NCI-H146 (cell line): Measurements from ENCODE around the gene AOC2.
A peak's percentile ranks its signal among the peaks of the same experiment; 100 is the strongest.

Experiments used
- DNase-seq: peaks from one replicate; lab custom pipeline; 2025; lab: John Stamatoyannopoulos, UW

Gene AOC2, protein sequence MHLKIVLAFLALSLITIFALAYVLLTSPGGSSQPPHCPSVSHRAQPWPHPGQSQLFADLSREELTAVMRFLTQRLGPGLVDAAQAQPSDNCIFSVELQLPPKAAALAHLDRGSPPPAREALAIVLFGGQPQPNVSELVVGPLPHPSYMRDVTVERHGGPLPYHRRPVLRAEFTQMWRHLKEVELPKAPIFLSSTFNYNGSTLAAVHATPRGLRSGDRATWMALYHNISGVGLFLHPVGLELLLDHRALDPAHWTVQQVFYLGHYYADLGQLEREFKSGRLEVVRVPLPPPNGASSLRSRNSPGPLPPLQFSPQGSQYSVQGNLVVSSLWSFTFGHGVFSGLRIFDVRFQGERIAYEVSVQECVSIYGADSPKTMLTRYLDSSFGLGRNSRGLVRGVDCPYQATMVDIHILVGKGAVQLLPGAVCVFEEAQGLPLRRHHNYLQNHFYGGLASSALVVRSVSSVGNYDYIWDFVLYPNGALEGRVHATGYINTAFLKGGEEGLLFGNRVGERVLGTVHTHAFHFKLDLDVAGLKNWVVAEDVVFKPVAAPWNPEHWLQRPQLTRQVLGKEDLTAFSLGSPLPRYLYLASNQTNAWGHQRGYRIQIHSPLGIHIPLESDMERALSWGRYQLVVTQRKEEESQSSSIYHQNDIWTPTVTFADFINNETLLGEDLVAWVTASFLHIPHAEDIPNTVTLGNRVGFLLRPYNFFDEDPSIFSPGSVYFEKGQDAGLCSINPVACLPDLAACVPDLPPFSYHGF

DNA sequence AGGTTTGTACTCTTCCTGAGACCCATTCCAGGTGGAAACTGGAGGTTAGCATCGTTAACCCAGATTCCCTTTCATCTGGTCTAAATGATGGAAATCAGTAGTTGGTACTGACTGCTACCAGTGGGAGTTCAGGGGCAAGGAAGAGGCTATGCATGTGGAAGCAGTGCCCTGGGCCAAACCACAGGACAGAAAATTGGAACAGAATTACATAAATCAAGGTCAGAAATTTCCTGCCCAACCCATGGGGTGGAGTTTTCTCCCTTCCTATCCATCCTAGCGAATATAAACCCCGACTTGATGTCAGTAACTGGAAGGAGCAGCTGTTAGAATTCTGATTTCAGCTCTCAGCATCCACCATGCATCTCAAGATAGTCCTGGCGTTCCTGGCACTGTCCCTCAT, at the start of gene AOC2:
AOC2 (plus strand) TSS at position 310 of the 400 bp plus-strand sequence; CDS start at position 357, 47 bp downstream.
- no peak for DNase-seq

DNA sequence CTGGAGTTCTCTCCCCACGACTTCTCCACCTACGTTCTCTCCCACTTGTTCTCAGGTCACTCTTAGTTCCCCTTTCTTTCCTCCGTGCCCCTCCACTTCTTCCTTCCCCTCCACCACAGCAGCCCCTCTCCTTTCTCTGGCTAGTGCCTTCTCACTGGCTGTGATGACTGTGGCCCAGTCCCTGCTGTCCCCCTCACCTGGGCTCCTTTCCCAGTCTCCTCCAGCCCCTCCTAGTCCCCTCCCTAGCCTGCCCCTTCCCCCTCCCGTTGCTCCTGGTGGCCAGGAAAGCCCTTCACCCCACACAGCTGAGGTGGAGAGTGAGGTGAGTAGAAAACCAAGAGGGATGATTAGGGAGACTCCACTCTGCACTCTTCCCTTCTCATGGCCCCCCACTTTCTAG, 49.3 kb upstream of the AOC2 start:
- no peak for DNase-seq

DNA sequence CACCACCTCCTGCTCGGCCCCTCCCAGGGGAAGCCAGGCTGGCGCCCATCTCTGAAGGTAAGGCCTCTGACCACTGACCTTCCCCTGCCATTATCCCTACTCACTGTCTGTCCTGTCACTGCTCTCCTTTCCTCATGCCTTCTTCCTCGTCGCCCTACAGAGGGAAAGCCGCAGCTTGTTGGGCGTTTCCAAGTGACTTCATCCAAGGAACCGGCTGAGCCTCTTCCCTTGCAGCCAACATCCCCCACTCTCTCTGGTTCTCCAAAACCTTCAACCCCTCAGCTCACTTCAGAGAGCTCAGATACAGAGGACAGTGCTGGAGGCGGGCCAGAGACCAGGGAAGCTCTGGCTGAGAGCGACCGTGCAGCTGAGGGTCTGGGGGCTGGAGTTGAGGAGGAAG, 48.9 kb upstream of the AOC2 start:
- DNase-seq, result no peak

DNA sequence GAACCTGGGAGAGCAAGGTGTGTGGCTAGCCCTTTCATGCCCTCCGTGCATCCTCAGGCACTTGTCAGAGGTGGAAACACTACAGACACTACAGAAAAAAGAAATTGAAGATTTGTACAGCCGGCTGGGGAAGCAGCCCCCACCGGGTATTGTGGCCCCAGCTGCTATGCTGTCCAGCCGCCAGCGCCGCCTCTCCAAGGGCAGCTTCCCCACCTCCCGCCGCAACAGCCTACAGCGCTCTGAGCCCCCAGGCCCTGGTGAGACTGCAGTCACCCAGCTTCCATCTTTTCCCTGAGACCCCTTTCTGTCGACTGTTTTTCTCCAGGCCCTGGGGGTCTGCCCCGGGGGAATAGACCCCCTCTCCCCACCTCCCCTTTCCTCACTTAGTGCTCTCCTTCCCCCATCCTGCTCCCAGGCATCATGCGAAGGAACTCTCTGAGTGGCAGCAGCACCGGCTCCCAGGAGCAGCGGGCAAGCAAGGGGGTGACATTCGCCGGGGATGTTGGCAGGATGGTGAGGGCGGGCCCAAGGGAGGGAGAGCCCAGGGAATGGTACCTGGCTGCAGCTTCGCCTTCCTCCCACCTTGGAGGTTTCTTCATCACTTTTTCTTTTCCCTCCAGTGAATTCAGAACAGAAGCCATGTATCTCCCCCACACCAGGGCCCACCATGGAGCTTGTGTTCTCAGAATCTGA, 48.2 kb upstream of the AOC2 start:
- DNase-seq, result no peak

DNA sequence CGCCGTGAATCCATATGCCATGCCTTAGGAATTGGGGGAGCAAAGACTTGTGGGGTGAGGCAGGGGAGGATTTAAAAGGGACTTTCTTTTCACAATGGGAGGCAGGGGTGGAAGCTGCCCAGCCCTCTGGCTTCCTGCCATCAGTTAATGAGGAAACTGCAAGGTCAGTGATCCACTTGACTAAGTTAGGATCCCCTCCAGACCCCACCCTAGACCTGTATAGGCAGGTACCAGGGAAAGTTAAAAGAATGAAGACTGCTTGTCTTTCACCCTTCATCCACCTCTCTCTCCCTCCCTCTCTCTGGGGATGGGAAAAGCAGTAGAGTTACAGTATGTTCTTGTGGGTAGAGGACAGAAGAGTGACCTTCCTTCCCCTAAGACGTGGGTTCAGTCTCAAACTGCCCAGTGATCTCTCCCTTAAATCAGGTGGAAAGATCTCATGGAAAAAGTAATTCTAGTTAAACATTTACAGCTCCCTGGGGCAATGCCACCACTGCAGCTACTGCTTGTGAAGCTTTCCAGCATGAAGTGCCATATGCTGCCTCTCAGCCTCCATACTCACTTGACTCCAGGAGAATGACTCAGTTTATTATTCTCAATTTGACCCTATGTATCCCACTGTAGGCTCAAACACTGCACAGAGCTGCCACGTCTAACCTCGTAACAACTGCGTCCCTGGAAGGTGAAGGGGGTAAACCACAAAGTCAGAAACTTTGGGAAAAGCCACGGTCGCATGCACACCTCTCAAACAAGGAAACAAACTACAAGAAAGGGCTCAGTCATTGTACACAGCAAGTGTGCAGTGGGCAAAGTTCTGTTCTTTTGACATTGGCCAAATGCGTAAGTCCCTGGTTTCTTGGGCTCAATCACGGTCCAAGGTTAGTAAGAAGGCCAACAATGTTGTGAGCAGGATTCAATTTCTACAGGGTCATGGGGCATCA, 47.0 kb upstream of the AOC2 start:
- DNase-seq, result no peak

DNA sequence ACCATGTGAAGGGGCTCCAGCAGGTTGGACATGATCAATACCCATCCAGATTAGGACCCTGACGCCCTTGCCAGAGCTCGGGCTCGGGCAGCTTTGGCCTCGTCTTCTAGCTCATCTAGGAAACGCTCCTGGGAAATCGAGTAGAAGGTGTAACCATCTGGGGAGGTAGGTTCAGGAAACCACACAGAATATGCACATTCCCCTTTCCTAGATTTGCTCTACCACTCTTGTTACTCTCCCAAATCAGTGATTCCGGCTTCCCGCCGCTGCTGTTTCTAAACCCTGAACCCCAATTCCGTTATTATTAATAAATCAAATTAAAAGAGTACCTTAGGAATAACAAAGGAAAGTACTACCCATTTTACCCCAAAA, 46.4 kb upstream of the AOC2 start:
- no peak for DNase-seq

DNA sequence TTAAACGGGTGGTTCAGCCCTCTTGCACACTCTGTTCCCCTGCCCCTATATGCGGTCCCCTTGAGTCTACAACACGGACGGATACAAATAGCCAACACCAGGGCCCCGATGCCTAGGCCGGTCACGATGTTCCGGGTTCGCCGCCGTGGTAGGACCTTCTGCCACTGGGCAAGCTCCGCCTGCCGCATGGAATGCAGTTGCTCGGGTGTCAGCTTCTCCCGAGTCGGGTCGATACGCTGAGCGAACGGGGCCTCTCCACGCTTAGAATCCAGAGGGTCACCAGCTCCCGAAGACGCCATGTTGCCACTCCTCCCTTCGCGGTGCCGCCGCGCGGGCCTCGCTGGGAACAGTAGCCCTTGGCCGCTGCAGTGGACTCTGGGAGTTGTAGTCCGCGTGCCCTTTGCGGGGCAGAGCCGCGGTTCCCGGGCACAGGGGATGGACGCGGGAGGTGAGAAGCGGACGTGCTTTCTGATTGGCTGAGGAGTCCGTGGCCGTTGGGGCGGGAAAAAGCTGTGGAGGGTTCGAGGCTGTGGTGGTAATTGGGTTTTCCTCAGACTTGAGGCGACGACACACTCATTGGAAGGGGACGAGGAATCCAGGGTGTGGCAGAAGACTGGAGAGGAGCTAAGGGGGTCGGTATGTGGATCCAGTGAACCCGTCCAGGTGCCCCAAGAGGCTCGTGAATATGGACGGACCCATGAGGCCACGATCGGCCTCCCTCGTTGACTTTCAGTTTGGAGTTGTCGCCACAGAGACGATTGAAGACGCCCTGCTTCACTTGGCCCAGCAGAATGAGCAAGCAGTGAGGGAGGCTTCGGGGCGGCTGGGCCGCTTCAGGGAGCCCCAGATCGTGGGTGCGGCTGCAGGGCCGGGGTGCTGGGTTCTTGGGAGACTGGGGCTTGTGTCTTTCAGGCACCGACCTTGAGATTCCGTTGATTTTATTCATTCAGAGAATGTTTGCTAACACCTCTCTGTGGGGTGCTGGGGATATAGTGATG, 45.7 kb upstream of the AOC2 start, which contains the start of the genes CNTD1 and COA3:
CNTD1 (plus strand) TSS at position 479 of the 998 bp plus-strand sequence; CDS start at position 686, 207 bp downstream.
COA3 (minus strand) TSS at position 322 of the 998 bp plus-strand sequence; CDS start at position 299, 23 bp downstream.
- DNase-seq, result peak; percentile 78

DNA sequence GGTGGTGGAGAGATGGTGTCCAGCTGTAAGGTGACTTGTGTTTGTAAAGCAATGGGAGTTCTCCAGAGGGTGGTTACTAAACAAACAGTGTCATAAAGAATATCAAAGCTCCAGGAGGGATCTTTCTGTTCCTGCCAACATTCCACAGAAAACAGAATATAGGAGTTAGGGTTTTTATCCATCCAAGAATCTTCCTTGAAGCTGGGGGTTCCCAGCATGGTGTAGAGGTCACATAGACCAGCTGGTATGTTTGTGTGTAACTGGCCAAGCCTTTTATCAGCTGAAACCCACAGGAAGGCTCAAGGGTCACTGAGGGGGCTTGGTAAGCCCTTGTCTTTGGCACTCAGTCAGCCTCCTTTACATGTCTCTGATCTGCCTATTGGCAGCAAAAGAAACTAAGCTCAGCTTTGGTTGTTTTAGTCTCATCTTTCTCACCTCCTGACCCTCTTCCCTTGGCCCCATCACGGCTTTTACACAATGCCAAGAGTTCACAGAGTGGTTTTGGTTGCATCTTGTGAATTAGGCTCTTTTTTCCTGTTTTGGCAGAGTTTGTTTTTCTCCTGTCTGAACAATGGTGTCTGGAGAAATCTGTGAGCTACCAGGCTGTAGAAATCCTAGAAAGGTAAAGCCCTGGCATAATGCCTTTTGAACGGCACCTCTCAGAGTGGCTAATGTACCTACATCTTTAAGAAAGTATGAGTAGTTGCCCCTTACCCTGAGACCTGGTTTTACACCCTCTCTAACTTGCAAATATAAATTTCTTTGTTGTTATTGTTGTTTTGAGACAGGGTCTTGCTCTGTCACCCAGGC, 41.1 kb upstream of the AOC2 start:
- peak; percentile 81 for DNase-seq

DNA sequence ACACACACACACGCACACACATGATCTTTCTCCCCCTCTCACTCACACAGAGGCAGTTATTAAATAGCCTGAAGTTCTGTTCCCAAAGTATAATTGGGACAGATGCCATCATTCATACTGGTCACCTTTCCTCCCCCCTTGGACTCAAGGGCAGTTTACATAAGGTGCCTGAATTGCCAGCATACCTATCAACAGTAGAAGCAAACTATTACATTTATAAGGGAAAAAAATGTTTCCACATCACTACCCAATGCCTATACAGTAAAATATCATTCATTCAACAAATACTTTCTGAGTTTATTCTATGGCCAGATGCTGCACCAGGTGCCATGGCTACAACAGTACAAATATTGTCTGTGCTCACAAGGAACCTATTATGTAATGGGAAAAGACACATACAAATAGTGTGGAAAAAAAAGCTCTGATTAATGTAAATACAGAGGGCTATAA, 39.4 kb upstream of the AOC2 start:
- DNase-seq, result peak; percentile 75

DNA sequence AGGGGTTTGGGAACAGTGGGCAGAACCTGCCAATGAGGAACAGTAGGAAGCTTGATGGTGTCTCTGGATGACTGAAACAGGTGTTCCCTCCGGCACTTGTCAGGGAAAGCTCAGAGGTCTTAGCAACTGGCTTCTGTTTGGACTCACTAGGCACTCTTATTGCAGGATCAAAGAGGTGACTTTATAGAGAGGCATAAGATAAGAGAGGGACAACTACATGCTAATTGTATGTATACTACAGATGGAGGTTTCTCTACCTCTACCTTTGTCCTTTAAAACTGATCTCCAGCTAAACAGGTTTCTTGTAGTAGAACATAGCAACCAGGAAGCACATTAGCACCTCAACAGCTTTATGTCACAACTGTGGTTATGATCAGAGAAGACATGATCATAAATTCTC, 38.1 kb upstream of the AOC2 start:
- no peak for DNase-seq

DNA sequence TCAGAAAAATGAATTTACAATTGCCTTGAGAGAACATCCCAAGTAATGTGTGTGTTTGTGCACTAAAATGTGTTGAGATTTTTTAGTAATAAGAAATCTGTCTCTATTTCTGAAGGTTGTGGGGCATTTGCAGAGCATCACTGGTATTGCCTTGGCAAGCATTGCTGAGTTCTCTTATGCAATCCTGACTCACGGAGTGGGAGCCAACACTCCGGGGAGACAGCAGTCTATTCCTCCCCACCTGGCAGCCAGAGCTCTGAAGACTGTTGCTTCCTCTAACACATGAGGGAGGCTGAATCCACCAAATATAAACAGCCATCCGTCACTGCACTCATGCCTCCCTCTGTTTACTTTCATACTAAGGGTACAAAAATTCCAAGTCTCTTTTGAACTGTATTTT, 35.1 kb upstream of the AOC2 start:
- no peak for DNase-seq

DNA sequence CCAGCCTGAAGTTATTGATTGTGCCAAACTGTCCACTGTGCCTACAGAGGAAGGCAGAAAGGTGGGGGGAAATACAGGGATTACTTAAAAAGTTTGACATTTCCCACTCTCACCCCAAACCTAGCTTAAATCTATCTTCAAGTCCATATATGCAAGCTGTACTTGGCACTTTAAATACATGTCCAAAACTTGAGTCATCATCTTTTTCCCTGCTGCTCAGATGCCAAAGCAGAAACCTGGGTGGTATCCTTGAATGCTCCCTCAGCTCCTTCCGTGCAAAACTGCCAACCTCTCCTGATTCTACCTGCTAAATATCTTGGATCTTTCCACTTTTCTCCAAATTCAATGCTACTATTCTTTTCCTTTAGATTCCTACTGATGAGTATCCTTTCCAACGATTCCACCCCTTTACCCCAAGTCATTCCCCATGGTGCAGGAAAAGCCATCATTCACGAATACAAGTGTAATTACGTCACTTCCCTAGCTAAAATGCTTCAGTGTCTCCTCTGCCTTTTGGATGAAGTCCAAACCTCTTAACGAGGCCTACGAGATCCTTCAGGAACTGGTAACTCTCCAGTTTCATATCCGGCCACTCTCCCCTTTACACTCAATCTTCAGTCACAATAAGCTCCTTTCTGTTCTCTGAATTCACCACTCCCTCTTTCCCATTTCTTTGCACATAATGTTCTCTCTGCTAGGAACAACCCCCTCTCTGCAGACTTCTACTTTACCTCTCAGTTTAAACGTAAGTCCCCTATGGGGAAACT, 29.6 kb upstream of the AOC2 start:
- DNase-seq, result no peak

DNA sequence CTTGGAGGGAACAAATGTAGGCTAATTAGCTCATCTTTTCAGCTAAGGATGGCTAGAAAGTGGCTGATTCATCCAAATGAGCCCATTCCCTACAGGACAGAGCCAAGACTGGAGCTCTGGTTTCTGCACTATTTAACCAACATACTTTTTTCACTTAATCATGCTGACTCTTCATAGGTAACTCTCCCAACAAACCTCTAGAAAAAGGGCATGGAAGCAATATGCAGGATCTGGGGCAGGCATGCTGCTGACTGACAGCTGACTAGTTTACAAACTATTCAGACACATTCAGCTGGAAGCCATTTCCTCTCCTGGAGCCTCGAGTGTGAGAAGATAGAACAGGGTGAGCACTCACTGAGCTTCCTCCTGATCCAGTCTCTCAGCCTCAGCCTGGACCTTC, 26.5 kb upstream of the AOC2 start:
- DNase-seq, result no peak

DNA sequence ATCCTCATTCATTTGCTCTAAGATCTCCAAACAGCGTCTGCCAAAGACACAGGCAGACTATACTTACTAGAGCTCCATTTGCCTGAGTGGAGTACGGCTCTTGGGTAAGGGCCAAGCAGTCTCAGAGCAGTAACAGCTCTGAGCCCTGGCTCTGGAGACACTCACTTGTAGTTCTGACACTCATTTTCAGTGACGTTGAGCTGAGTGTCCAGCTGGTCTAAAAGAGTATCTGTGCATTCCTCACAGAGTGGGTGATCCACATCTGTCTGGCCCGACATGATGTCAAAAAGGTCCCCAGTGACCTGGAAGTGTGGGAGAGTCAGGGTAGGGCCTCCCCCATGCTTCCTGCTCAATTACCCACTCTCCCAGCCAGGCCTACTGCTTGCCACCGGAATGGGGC, 26.0 kb upstream of the AOC2 start:
- DNase-seq, result no peak

DNA sequence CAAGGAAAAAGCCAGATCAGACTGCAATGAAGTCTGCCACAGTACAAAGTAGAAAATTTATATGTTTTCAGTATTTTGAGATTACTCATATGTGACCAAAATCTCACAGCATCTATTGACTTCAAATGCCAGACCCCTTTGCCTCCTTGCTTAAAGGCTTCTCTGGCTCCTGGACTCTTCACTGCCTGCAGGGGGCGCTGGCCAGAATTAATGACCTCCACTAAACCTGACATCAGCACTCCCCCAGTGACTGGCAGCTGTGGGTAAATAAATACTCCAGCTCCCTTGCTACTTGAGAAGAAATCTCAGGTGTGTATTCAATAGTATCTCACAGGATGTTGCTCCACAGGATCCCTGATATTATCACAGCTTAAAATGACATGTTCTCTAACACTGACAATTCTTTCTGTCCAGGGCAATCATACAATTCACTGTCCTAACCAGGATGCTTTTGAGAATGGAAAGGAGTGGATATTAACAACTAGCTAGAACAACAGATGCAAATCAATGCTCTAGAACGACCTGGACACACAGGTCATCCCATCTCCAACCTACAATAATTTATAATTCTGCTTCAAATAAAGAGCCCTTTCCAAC, 24.3 kb upstream of the AOC2 start:
- peak; percentile 74 for DNase-seq

DNA sequence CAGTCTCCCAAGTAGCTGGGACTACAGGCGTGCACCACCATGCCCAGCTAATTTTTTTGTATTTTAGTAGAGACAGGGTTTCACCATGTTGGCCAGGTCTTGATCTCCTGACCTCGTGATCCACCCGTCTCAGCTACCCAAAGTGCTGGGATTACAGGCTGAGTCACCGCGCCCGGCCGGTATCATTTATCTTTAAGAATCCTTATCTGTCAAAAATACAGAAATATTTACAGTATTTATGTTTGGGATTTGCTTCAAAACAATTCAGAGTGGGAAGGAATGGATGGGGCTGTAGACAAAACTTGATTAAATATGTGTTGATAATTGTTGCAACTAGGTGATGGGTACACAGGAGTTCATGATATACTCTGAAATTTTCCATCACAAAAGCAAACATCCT, 23.2 kb upstream of the AOC2 start:
- DNase-seq, result no peak

DNA sequence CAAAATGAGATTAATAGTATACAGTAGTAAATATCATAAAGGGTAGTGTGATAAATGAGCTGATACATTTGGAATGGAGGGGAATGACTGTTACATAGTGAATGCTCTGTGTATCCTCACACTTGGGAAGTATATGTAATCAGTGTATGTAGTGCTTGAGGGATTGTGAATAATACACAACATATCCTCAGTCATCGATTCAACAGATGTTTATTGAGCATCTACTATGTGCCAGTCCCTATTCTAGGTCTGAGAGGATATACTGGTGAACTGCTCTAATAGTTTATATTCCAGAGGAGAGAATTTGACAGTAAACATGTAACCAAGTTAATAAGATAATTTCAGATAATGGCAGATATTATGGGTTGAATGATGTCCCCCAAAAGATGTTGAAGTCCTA, 16.9 kb upstream of the AOC2 start:
- no peak for DNase-seq

DNA sequence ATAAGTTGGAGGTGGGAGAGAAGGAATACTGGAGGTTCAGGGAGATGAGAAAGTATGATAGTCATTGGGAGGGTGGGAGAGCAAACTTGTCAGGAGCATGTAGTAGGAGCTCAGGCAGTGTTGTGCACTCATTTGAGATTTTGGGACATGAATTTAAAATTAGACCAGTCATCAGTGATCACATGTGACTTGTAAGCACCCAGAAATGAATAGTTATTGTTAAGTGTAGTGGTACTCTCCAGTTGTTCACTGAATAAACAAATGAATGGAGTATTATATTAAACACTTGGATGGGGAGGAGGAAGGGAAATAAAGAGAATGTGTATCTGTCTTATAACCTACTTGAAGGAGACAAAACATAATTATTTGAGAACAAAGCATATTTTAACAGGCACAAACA, 13.4 kb upstream of the AOC2 start:
- no peak for DNase-seq
